H1 (cell line): ENCODE data around the gene RASAL1. TPM values are rescaled to one million over a fixed set of nuclear protein-coding genes. Genes with fewer than 3 reads are reported as not detected.

Experiments used
- CTCF ChIA-PET: fragments of 300-600 bp; sonication (Branson Sonifier 250); formaldehyde crosslinking; loops from one replicate; lab custom pipeline; 2021; ENCODE audit not compliant: partially characterized antibody; lab: Charles Lee
- POLR2A ChIA-PET: fragments of 300-600 bp; sonication (Branson Sonifier 250); formaldehyde crosslinking; loops from one replicate; lab custom pipeline; 2021; ENCODE audit warnings: inconsistent platforms; ENCODE audit not compliant: partially characterized antibody; lab: Charles Lee
- DNase-seq, 2 experiments: peaks; one replicate each; pipeline versions ENCODE4 v3.0.0 to v3.0.0-alpha.2; 2010 to 2022; ENCODE audit warnings: low spot score in 2 of 2, low read depth in 1 of 2, mixed read lengths in 1 of 2
- FAIRE-seq: peaks from 2 replicates; lab custom pipeline; 2011; peaks lifted over from hg19 to GRCh38; lab: Jason Lieb, UNC
- H2AFZ ChIP-seq: 2 replicates; pipeline ENCODE4 v1.8.1; 2012; ENCODE audit warnings: low read length, inconsistent platforms
- H2AK5ac ChIP-seq: 2 replicates; pipeline ENCODE4 v1.6.1; 2013; ENCODE audit warnings: low read depth, low read length
- H2BK120ac ChIP-seq: replicated peaks from 2 replicates; pipeline ENCODE3; 2013; ENCODE audit warnings: low read depth, low read length, inconsistent platforms
- H2BK12ac ChIP-seq: 2 replicates; pipeline ENCODE4 v1.6.1; 2013; ENCODE audit warnings: low read depth, low read length
- H2BK15ac ChIP-seq: 2 replicates; pipeline ENCODE4 v1.6.1; 2013; ENCODE audit warnings: low read length
- H2BK20ac ChIP-seq: 2 replicates; pipeline ENCODE4 v1.6.1; 2013; ENCODE audit warnings: low read length
- H2BK5ac ChIP-seq: 2 replicates; pipeline ENCODE4 v1.6.1; 2013; ENCODE audit warnings: low read depth, low read length
- H3K14ac ChIP-seq: 2 replicates; pipeline ENCODE4 v1.6.1; 2013; ENCODE audit warnings: inconsistent platforms; ENCODE audit not compliant: insufficient read length
- H3K18ac ChIP-seq: 2 replicates; pipeline ENCODE4 v1.6.1; 2013; ENCODE audit warnings: low read length; ENCODE audit errors: extremely low read depth
- H3K23ac ChIP-seq: 2 replicates; pipeline ENCODE4 v1.6.1; 2013; ENCODE audit warnings: inconsistent platforms; ENCODE audit not compliant: insufficient read length
- H3K23me2 ChIP-seq: 2 replicates; pipeline ENCODE4 v1.6.1; 2013; ENCODE audit warnings: low read depth, low read length
- H3K27ac ChIP-seq: 2 replicates; pipeline ENCODE4 v1.6.1; 2011; ENCODE audit warnings: low read depth, low read length, inconsistent platforms
- H3K27me3 ChIP-seq, 4 experiments: replicated peaks in 1 of 4; 1 replicate in 1 of 4; 2 replicates in 3 of 4; pipeline versions ENCODE4 v1.6.1 to v1.8.1; 2011 to 2013; ENCODE audit warnings: low read length in 3 of 4, mild to moderate bottlenecking in 3 of 4, inconsistent platforms in 2 of 4, mixed read lengths in 2 of 4, moderate library complexity in 1 of 4; ENCODE audit not compliant: control insufficient read depth in 3 of 4, insufficient read depth in 3 of 4; ENCODE audit errors: extremely low read depth in 1 of 4
- H3K36me3 ChIP-seq, 4 experiments: 2 replicates each; pipeline versions ENCODE4 v1.6.1 to v1.8.1; 2011 to 2013; ENCODE audit warnings: mild to moderate bottlenecking in 4 of 4, low read length in 3 of 4, moderate library complexity in 2 of 4, control low read depth in 1 of 4, inconsistent platforms in 1 of 4; ENCODE audit not compliant: insufficient read depth in 4 of 4, control insufficient read depth in 2 of 4
- H3K4ac ChIP-seq: replicated peaks from 2 replicates; pipeline ENCODE3; 2013; ENCODE audit warnings: low read length, low read depth, mixed read lengths, inconsistent platforms; ENCODE audit not compliant: insufficient read length
- H3K4me1 ChIP-seq, 4 experiments: replicated peaks in 1 of 4; 1 replicate in 1 of 4; 2 replicates in 3 of 4; pipeline versions ENCODE4 v1.6.1 to v1.8.1; 2011 to 2013; ENCODE audit warnings: low read length in 3 of 4, inconsistent platforms in 2 of 4, mixed read lengths in 1 of 4; ENCODE audit not compliant: insufficient read depth in 4 of 4, control insufficient read depth in 3 of 4
- H3K4me2 ChIP-seq, 2 experiments: 2 replicates each; pipeline versions ENCODE4 v1.6.1 to v1.8.1; 2011 to 2013; ENCODE audit warnings: low read depth in 2 of 2, low read length in 2 of 2, control low read depth in 1 of 2, inconsistent platforms in 1 of 2, mild to moderate bottlenecking in 1 of 2; ENCODE audit not compliant: insufficient read depth in 1 of 2
- H3K4me3 ChIP-seq, 4 experiments: fragments of 200-600, 300-600 bp in 1 of 4; sonication (generic), shearing (Covaris generic), sonication (Bioruptor Twin) in 1 of 4; 2 replicates each; pipeline versions ENCODE4 v1.5.1 to v1.8.1; 2011 to 2016; ENCODE audit warnings: low read length in 4 of 4, low read depth in 3 of 4, control low read depth in 2 of 4, inconsistent platforms in 2 of 4, mild to moderate bottlenecking in 2 of 4, mixed read lengths in 1 of 4, moderate library complexity in 1 of 4; ENCODE audit not compliant: insufficient read depth in 2 of 4; ENCODE audit errors: extremely low read depth in 1 of 4
- H3K56ac ChIP-seq: replicated peaks from 2 replicates; pipeline ENCODE3; 2013; ENCODE audit warnings: low read depth, mild to moderate bottlenecking, mixed read lengths, low read length, inconsistent platforms; ENCODE audit not compliant: insufficient read length
- H3K79me1 ChIP-seq: 2 replicates; pipeline ENCODE4 v1.6.1; 2013; ENCODE audit warnings: low read depth, low read length, control low read depth
- H3K79me2 ChIP-seq, 2 experiments: 2 replicates each; pipeline versions ENCODE4 v1.6.1 to v1.8.1; 2012 to 2013; ENCODE audit warnings: low read length in 2 of 2, mild to moderate bottlenecking in 2 of 2, inconsistent platforms in 1 of 2; ENCODE audit not compliant: insufficient read depth in 2 of 2, control insufficient read depth in 1 of 2
- H3K9ac ChIP-seq, 4 experiments: replicated peaks in 1 of 4; 1 replicate in 1 of 4; 2 replicates in 3 of 4; pipeline versions ENCODE4 v1.6.1 to v1.8.1; 2011 to 2013; ENCODE audit warnings: low read depth in 3 of 4, low read length in 3 of 4, control low read depth in 2 of 4, mild to moderate bottlenecking in 2 of 4, moderate library complexity in 2 of 4, inconsistent platforms in 1 of 4; ENCODE audit errors: extremely low read depth in 1 of 4
- H3K9me3 ChIP-seq, 2 experiments: 2 replicates each; pipeline versions ENCODE4 v1.6.1 to v1.8.1; 2012 to 2013; ENCODE audit warnings: mild to moderate bottlenecking in 2 of 2, moderate library complexity in 2 of 2, control low read depth in 1 of 2, inconsistent platforms in 1 of 2, low read depth in 1 of 2, low read length in 1 of 2, mixed read lengths in 1 of 2; ENCODE audit not compliant: insufficient read depth in 2 of 2
- H4K20me1 ChIP-seq, 2 experiments: replicated peaks in 1 of 2; 2 replicates each; pipeline versions ENCODE3 to v1.8.1; 2011 to 2013; ENCODE audit warnings: inconsistent platforms in 2 of 2, low read length in 2 of 2, mild to moderate bottlenecking in 1 of 2; ENCODE audit not compliant: insufficient read depth in 2 of 2, control insufficient read depth in 1 of 2
- H4K5ac ChIP-seq: 2 replicates; pipeline ENCODE4 v1.6.1; 2013; ENCODE audit warnings: low read length, low read depth, mixed read lengths, inconsistent platforms; ENCODE audit not compliant: insufficient read length
- H4K8ac ChIP-seq: 2 replicates; pipeline ENCODE4 v1.8.0; 2013; ENCODE audit warnings: mild to moderate bottlenecking, moderate library complexity, low read length, inconsistent platforms; ENCODE audit not compliant: insufficient read depth; ENCODE audit errors: extremely low read depth
- H4K91ac ChIP-seq: replicated peaks from 2 replicates; pipeline ENCODE3; 2013; ENCODE audit warnings: low read length, mixed read lengths, inconsistent platforms; ENCODE audit not compliant: insufficient read length
- GABPA ChIP-seq: IDR thresholded peaks from 2 replicates; pipeline ENCODE4 v1.6.1; 2011; ENCODE audit warnings: mild to moderate bottlenecking, low read length, moderate library complexity, borderline replicate concordance; ENCODE audit not compliant: insufficient read depth
- GTF2F1 ChIP-seq: IDR thresholded peaks from 2 replicates; pipeline ENCODE4 v1.6.1; 2012; ENCODE audit warnings: low read depth, low read length, improper control_type of control experiment, borderline replicate concordance
- SIX5 ChIP-seq: IDR thresholded peaks from 2 replicates; pipeline ENCODE4 v1.6.1; 2011; ENCODE audit warnings: mild to moderate bottlenecking, low read depth, low read length
- SRF ChIP-seq: IDR thresholded peaks from 2 replicates; pipeline ENCODE4 v1.6.1; 2011; ENCODE audit warnings: mild to moderate bottlenecking, low read depth, low read length, moderate library complexity
- TBP ChIP-seq: IDR thresholded peaks from 2 replicates; pipeline ENCODE4 v1.6.1; 2011; ENCODE audit warnings: low read depth, low read length, improper control_type of control experiment
- TEAD4 ChIP-seq: IDR thresholded peaks from 2 replicates; pipeline ENCODE4 v1.6.1; 2012; ENCODE audit warnings: low read depth, low read length, inconsistent platforms, mixed read lengths
- YY1 ChIP-seq: IDR thresholded peaks from 2 replicates; pipeline ENCODE4 v1.6.1; 2011; ENCODE audit warnings: low read depth, mild to moderate bottlenecking, low read length
- WGBS, 2 experiments: shearing (Covaris generic) in 1 of 2; methylation state at CpG; one replicate each; pipeline versions ENCODE4 v1.1.6 to v1.1.7; 2013 to 2015; ENCODE audit warnings: low lambda C conversion rate in 2 of 2, mixed read lengths in 2 of 2, inconsistent platforms in 1 of 2, low coverage in 1 of 2, missing lambda C conversion rate in 1 of 2; ENCODE audit not compliant: insufficient replicate concordance in 2 of 2, insufficient coverage in 1 of 2, insufficient read length in 1 of 2; ENCODE audit errors: extremely low coverage in 1 of 2, missing lambda C conversion rate in 1 of 2; 5-methylcytosine and 5-hydroxymethylcytosine counted together
- polyA plus RNA-seq, 7 experiments: library from polyadenylated mRNA; depleted of rRNA in 3 of 7; stranded (reverse) in 5 of 7; unstranded in 2 of 7; fragments of >200 nt in 5 of 7; fragments of 200-250 nt in 2 of 7; gene quantifications; 1 replicate in 5 of 7; 2 replicates in 1 of 7; 4 replicates in 1 of 7; pipeline versions ENCODE4 v1.2.1 to v1.2.3, GENCODE V29; 2011 to 2013; ENCODE audit warnings: missing spikeins in 2 of 7, mixed read lengths in 2 of 7
- total RNA-seq: library from RNA; stranded (reverse); fragmentation: NEBNext Ultra II Directional; extraction: Animal tissue kit (Norgen Biotek cat#: 25700); gene quantifications from 2 replicates; pipeline ENCODE4 v1.2.1, GENCODE V29; 2021

The RASAL1 gene
- total and polyA plus RNA-seq, 2 of the 8 experiments (the other 6 are each of a cell fraction or from before 2014, with no cell fraction given): 3.7 to 5.0 TPM

DNA sequence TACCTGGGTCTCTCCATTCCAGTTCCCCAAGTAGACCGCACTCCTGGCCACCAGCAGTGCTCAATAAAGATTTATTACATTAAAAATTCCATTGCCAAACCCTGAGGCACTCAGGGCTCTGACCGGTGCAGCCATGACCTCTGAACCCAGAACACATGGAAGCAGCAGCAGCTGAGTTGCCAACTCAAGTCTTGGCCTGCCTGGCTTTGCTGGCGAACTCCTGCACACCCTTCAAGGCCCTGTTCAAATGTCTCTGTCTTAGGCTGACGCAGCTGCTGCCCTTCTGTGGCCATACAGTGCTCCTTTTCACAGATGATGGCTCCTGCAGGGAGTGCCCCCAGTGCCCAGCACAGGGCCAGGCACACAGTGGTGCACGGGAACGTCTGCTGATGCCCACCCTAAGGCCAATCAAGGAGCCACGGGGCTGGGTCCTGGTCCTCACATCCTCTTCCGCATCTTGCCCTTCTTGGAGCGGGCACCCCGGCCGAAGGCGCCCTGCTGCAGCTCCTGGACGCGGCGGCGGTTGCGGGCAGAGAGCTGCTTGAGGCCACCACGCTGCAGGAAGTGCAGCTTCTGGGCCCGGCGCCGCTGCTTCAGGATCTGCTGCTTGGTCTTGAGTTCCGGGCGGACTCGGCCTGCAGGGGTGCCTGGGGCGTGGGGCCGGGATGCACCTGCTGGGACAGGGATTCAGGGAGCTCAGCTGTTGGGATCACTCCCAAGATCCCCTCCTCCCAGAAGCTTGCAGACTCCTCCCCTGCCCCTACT, 23.1 kb upstream of the RASAL1 start:
- CTCF ChIA-PET: interaction anchor here (0.6 to 11.2 kb wide), 6 partner anchors 8 to 51 kb away, joined by 3 to 114 read pairs (median 6); partner anchors contain the start of gene RASAL1
- no peak overlapping the region for H3K23ac ChIP-seq
- peaks cover 9% of the 10 kb centered on the region; the same call in 1 of the 2 replicates for H3K23me2 ChIP-seq
- no peak overlapping the region for H4K8ac ChIP-seq
- H3K27ac ChIP-seq: no peak overlapping the region
- H4K20me1 ChIP-seq: peaks cover 14% of the 10 kb centered on the region in 2 experiments
- no peaks in the 10 kb centered on the region for H3K9me3 ChIP-seq
- H4K5ac ChIP-seq: no peak overlapping the region
- H2BK20ac ChIP-seq: no peak overlapping the region
- H4K91ac ChIP-seq: no peak overlapping the region
- H3K4me1 ChIP-seq: peaks cover 5 to 17% (median 12%) of the 10 kb centered on the region in 4 experiments
- WGBS, 2 experiments: 92% methylated on average over 26 of the region's 26 CpGs; no CpG with 5 or more reads in 1 of the 2 experiments
- no peaks in the 10 kb centered on the region for H3K79me2 ChIP-seq
- peaks cover 14 to 35% (median 25%) of the 10 kb centered on the region in 4 experiments; a peak in 7 of 8 replicates for H3K36me3 ChIP-seq
- no peak overlapping the region for H2BK15ac ChIP-seq
- no peak overlapping the region for H2AK5ac ChIP-seq
- DNase-seq: no peak
- TF ChIP-seq GTF2F1 (no peak), TEAD4 (no peak), TBP (no peak), GABPA (no peak), SIX5 (no peak), YY1 (no peak), SRF (no peak)
- TF ChIP-seq, all 59 proteins: peak for 0
- POLR2A ChIA-PET: interaction anchor here (1.1 to 1.8 kb wide), 3 partner anchors 9 to 59 kb away, joined by 3 to 4 read pairs (median 4); partner anchors contain the start of gene CFAP73
- no peak overlapping the region for H3K4ac ChIP-seq
- H3K9ac ChIP-seq: no peak overlapping the region
- H2BK5ac ChIP-seq: no peak overlapping the region
- H3K56ac ChIP-seq: no peak overlapping the region
- no peak overlapping the region for H3K4me3 ChIP-seq
- H3K79me1 ChIP-seq: no peaks in the 10 kb centered on the region; the same call in none of the 2 replicates
- H3K4me2 ChIP-seq: no peak overlapping the region
- H3K18ac ChIP-seq: no peak overlapping the region
- peaks cover 0 to 12% (median 9%) of the 10 kb centered on the region in 4 experiments; a peak in 6 of 7 replicates for H3K27me3 ChIP-seq
- H2BK12ac ChIP-seq: no peak overlapping the region
- no peak overlapping the region for H2AFZ ChIP-seq
- H2BK120ac ChIP-seq: no peak overlapping the region
- no peak overlapping the region for H3K14ac ChIP-seq
- no peak for FAIRE-seq
